GOT3 (cell line): ENCODE measurements around the gene FOXL3.
"Not testable (repeated sequence)": the region's sequence is repeated elsewhere in the genome, so short reads cannot be mapped to it uniquely, and the experiment has no call there.

Source experiments
- DNase-seq: peaks from one replicate; lab custom pipeline; 2025; ENCODE audit warnings: mixed read lengths; lab: John Stamatoyannopoulos, UW

Gene FOXL3

DNA sequence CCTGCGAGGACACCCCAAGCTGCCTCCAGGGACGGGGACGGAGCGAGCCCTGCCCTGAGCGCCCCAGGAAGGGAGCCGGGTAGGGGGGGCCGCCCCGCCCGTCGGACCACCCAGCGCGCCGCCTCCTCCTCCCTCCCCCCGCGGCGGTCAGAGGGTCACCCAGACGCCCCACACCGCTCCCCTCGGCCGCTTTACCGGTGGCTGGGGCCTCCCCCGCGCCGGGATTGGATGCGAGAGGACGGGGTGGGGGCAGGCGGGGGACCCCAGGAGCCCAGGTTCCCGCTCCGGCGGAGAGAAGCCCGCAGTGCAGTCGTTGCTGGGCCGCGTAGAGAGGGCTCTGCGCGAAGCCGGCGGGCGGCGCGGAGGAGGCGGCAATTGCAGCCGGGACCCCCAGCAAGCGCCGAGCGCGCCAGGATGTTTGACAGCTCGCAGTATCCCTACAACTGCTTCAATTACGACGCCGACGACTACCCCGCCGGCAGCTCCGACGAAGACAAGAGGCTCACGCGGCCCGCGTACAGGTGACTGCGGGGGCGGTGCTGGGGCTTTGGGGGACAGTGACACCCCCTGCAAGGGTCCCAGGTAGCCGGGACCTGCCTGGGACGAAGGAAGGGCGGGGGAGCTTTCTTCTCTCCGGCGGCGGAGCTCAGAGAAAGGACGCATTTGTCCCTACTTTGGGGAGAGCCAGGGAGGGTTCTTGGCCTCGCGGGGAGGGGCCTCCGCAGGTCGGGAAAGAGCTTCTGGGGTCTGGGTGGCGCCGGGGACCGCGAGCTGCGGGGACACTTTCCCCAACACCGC lies at the start of gene FOXL3:
Gene FOXL3 (plus strand): TSS at position 415 of the 798 bp plus-strand sequence. CDS start 0 bp downstream, at position 415.
- no peak for DNase-seq

GRCh38 chr7:240887-241421 lies 49.0 kb upstream of the FOXL3 start:
- no peak for DNase-seq

- no peak for DNase-seq
Measured at GRCh38 chr7:241513-241912, 48.5 kb upstream of the FOXL3 start.

DNA sequence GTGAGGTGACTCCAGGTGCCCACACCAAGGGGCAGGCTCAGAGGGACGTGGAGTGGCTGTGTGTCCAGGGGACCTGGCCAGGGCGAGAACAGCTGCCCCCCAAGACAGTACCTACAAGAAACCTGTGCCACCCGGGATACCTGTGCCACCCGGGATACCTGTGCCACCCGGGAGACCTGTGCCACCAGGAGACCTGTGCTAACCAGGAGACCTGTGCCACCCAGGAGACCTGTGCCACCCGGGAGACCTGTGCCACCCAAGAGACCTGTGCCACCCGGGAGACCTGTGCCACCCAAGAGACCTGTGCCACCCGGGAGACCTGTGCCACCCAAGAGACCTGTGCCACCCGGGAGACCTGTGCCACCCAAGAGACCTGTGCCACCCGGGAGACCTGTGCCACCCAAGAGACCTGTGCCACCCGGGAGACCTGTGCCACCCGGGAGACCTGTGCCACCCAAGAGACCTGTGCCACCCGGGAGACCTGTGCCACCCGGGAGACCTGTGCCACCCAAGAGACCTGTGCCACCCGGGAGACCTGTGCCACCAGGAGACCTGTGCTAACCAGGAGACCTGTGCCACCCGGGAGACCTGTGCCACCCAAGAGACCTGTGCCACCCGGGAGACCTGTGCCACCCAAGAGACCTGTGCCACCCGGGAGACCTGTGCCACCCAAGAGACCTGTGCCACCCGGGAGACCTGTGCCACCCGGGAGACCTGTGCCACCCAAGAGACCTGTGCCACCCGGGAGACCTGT lies 47.0 kb upstream of the FOXL3 start:
- DNase-seq: not testable (repeated sequence)

- not testable (repeated sequence) for DNase-seq
Measured at GRCh38 chr7:243580-243978, 46.4 kb upstream of the FOXL3 start.

DNA sequence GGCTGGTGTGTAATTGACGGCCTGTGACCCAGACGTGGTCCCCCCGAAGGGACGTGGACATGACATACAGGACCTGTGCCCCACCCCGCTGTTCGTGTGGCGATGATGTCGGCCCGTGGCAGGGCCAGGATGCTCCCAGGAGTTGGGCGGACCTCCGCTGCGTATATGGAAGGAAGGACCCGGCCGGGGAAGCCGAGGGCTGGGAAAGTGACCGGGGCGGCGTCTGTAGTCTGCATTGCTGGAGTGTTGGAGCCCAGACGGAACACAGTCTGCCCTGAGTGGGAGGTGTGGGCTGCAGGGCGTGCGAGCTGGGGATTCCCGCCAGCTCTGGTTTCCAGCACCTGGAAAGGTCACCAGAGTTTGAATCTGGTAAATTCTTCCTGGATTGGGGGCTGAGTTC lies 45.0 kb upstream of the FOXL3 start:
- DNase-seq: no peak

DNA sequence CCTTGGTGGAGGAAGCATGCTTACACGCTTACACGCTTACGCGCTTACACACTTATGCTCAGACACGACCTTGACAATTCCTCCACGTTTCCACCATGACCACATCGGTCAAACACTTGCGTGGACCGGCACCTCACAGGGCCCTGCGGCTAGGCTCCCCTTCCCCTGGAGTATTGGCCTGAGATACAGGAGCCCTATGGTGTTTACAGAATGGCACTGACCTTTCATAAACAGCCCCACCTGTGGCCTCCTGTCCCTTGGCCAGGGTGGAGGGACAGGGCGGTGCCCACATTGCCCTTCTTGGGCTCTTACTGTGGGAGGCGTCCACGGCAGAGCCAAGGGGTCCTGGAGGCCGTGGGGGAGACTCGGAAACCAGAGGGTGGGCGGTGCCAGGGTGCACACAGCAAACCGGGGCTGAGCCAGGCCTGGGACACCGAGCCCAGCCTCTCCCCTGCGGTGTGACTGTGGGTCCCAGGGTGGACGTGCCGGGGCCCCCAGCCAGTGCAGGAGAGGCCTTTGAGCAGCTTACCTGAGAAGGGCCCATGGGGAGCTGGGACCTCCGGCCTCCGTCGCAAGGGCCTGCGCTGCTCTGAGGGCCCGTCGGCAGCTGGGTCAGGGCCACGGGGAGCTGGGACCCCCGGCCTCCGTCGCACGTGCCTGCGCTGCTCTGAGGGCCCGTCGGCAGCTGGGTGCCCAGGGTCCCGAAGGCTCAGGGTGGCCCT lies 44.2 kb upstream of the FOXL3 start:
- DNase-seq: no peak

GRCh38 chr7:246451-246850 lies 43.5 kb upstream of the FOXL3 start:
- DNase-seq: no peak

- no peak for DNase-seq
Measured at GRCh38 chr7:247181-247580, 42.8 kb upstream of the FOXL3 start.

- no peak for DNase-seq
Measured at GRCh38 chr7:247636-248035, 42.3 kb upstream of the FOXL3 start.

GRCh38 chr7:248732-249435 lies 41.1 kb upstream of the FOXL3 start:
- no peak for DNase-seq

DNA sequence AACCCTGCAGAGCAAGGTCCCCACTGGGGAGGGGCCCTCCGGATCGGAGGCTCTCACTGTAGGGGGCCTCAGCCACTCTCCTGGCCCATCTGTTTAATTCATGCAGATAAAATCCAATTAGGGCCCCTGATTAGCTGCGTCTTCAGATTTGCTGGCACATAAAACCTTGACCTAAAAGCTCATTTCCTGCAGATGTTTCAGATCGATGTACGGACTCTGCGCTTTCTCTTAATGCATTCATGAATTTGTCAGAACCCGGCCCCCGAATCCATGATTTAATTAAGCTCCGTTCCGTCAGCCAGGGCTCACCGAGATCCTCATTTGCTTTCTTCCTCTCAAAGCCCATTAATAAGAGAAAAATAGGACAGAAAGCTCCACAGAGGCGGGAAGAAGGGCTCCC lies 40.0 kb upstream of the FOXL3 start:
- no peak for DNase-seq

DNA sequence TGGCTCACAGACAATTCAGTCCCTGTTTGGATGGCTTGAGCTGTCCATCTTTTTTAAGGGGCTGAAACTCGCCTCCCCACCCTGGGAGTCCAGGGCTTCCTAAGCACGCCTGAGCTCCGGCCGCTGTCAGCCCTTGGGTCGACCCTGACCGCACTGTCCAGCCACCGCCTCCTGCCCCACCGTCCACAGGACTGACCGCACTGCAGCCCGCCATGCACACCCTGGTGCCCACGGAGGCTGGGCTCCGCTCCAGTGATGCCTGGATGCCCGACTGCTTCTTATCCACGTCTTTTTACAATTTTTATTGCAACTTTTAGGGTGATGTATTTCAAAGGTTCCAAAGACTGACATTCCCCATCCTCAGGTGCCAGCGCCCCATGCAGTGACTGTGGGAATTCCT lies 39.4 kb upstream of the FOXL3 start:
- DNase-seq: no peak

DNA sequence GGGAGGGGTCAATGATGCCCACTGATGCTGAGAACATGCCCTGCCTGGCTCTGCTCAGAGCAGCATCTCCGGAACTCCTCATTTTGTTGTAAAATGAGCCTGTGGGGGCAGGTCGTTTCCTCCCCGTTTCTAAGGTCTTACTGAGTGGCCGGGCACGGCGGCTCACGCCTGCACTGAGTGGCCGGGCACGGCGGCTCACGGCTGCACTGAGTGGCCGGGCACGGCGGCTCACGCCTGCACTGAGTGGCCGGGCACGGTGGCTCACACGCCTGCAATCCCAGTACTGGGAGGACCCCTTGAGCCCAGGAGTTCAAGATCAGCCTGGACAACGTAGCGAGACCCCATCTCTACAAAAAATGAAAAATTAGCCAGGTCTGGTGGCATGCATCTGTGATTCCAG lies 39.0 kb upstream of the FOXL3 start:
- DNase-seq: no peak

- no peak for DNase-seq
Measured at GRCh38 chr7:251446-252175, 38.4 kb upstream of the FOXL3 start.

DNA sequence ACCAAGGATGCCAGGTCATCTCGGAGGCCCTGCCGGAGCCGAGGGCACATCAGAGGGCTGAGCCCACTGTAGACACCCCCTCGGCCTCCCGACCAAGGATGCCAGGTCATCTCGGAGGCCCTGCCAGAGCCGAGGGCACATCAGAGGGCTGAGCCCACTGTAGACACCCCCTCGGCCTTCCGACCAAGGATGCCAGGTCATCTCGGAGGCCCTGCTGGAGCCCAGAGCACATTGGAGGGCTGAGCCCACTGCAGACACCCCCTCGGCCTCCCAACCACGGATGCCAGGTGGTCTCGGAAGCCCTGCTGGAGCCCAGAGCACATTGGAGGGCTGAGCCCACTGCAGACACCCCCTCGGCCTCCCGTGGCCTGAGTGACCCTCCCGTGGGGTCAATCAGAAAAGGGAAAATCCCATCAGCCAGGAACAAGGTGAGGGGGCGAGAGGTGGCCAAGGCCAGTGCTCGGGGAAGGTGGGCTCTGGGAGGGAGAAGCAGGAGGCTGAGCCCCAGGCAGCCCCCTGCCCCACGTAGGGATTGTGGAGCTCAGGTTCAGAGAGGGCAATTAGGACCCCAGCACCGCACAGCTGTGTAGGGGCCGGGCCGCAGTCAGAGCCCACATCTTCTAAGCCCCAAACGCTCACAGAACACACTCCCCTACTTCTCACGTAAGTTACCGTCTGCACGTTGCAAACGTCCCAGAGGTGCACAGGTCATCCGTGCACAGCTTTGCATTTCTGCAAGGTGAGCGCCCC lies 37.6 kb upstream of the FOXL3 start:
- DNase-seq: no peak

DNA sequence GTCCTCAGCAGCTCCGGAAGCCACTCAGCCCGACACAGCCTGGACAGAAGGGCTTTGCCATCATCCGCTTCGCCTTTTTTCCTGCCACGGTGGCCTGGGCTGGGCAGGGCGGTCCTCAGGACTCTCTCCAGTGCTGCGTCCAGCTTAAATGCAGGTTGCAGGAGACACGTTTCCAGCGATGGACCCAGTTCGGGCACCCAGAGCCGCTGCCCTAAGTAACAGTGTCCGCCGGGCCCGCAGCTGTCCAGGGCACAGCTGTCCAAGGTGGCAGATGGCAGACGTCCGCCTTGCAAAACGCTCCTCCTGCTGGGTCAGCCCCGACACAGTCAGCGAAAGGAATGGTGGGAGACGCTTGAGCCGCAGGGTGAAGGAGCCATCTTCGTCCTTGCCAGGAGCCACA lies 37.0 kb upstream of the FOXL3 start:
- no peak for DNase-seq

- no peak for DNase-seq
Measured at GRCh38 chr7:253581-254336, 36.2 kb upstream of the FOXL3 start.

DNA sequence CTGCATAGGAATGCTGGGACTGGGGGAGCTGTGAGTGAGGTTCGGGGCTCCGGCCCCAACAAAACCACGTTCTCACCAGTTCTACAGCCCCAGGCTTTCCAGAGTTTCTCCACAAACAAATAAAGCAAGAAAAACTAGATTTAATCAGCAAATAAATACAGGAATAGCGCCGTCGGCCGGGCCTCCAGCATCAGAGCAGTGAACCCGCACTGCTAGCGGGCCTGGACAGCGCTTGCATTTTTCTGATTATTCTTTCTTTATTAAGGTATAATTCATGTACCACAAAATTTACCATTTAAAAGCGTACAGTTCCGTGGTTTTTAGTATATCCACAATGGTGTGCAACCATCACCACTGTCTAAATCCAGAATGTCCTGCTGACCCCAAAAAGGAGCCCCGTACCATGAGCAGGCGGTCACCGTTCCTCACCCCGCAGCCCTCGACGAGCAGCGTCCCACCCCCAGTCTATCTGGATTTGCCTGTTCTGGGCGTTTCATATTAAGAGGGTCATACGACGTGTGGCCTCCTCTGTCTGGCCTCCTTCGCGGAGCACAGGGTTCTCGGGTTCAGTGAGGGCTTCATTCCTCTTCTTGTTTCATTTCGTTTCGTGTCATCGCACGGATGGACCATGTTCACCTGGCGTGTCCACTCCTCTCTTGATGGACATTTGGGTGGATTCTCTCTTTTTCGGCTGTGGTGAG lies 35.5 kb upstream of the FOXL3 start:
- DNase-seq: no peak
